Transverse colon (tissue), 4 donors: ENCODE data around the gene KLHL22.

ENCODE experiments used
- CTCF ChIP-seq, 5 experiments: fragments of 200-600 bp in 3 of 5; fragments of 450-650 bp in 2 of 5; sonication (generic) in 3 of 5; IDR thresholded peaks; 1 replicate in 2 of 5; 2 replicates in 3 of 5; pipeline ENCODE4 v1.5.1; 2016 to 2017; ENCODE audit warnings: antibody characterized with exemption in 5 of 5, inconsistent platforms in 3 of 5, mild to moderate bottlenecking in 2 of 5, moderate library complexity in 1 of 5
- POLR2AphosphoS5 ChIP-seq, 3 donors: sonication (generic); formaldehyde crosslinking; IDR thresholded peaks; one replicate each; pipeline ENCODE4 v1.6.1; 2016; ENCODE audit warnings: antibody characterized with exemption in 3 of 3

GRCh38 chr22:20453222-20453621 lies 42.4 kb downstream of the KLHL22 start:
- no peak for TF ChIP-seq CTCF (IDR thresholded peaks at IDR 0.05)
- TF ChIP-seq POLR2AphosphoS5 (IDR thresholded peaks at IDR 0.05), result no peak
